HG03025 (cell line): Measurements from ENCODE around the gene NEK7.
"Not testable (repeated sequence)": the region's sequence is repeated elsewhere in the genome, so short reads cannot be mapped to it uniquely, and the experiment has no call there.

Experiments used
- ATAC-seq: cut with Tn5 transposase; IDR thresholded peaks from one replicate; pipeline ENCODE4 v1.9.1; 2021; ENCODE audit warnings: mild to moderate bottlenecking, moderate library complexity; ENCODE audit not compliant: unreplicated experiment, low FRiP score

NEK7 gene

GRCh38 chr1:198275597-198275996, 118.8 kb downstream of the NEK7 start:
- no peak for ATAC-seq

- ATAC-seq, result no peak
Observed at GRCh38 chr1:198276241-198276640, 119.4 kb downstream of the NEK7 start.

- no peak for ATAC-seq
Observed at GRCh38 chr1:198278943-198279342, 122.1 kb downstream of the NEK7 start.

GRCh38 chr1:198280080-198280479, 123.3 kb downstream of the NEK7 start:
- ATAC-seq, result no peak

- ATAC-seq, result no peak
Observed at GRCh38 chr1:198281911-198282310, 125.1 kb downstream of the NEK7 start.

GRCh38 chr1:198283222-198283621, 126.4 kb downstream of the NEK7 start:
- ATAC-seq, result no peak

- ATAC-seq, result no peak
Observed at GRCh38 chr1:198287916-198288315, 131.1 kb downstream of the NEK7 start.

GRCh38 chr1:198290089-198290683, 133.4 kb downstream of the NEK7 start:
- ATAC-seq, result no peak

- ATAC-seq, result no peak
Observed at GRCh38 chr1:198291036-198291435, 134.2 kb downstream of the NEK7 start.

- ATAC-seq, result no peak
Observed at GRCh38 chr1:198291924-198292323, 135.1 kb downstream of the NEK7 start.

- ATAC-seq, result no peak
Observed at GRCh38 chr1:198295225-198295624, 138.4 kb downstream of the NEK7 start.

- ATAC-seq, result no peak
Observed at GRCh38 chr1:198295971-198296370, 139.2 kb downstream of the NEK7 start.

- no peak for ATAC-seq
Observed at GRCh38 chr1:198297281-198297680, 140.5 kb downstream of the NEK7 start.

GRCh38 chr1:198298640-198299039, 141.8 kb downstream of the NEK7 start:
- no peak for ATAC-seq

- no peak for ATAC-seq
Observed at GRCh38 chr1:198300451-198300850, 143.7 kb downstream of the NEK7 start.

- no peak for ATAC-seq
Observed at GRCh38 chr1:198304431-198304830, 147.6 kb downstream of the NEK7 start.

- ATAC-seq, result not testable (repeated sequence)
Observed at GRCh38 chr1:198314817-198315216, 158.0 kb downstream of the NEK7 start.

- not testable (repeated sequence) for ATAC-seq
Observed at GRCh38 chr1:198315331-198315730, 158.5 kb downstream of the NEK7 start.

GRCh38 chr1:198316546-198317100, 159.8 kb downstream of the NEK7 start:
- no peak for ATAC-seq

- no peak for ATAC-seq
Observed at GRCh38 chr1:198318085-198318484, 161.3 kb downstream of the NEK7 start.

GRCh38 chr1:198320759-198321158, 164.0 kb downstream of the NEK7 start:
- ATAC-seq, result no peak

GRCh38 chr1:198326232-198326631, 169.4 kb downstream of the NEK7 start:
- no peak for ATAC-seq

GRCh38 chr1:198326915-198327314, 170.1 kb downstream of the NEK7 start:
- ATAC-seq, result no peak
